GM23338 (cell line): Measurements from ENCODE around the gene KRTAP13-1. TPM values are rescaled to one million over a fixed set of nuclear protein-coding genes. Genes with fewer than 3 reads are reported as not detected.

Experiments used
- ATAC-seq: fragments of 200-7000 bp; cut with Tn5 transposase; 3 replicates; pipeline ENCODE4 v1.9.1; 2020
- DNase-seq: peaks from one replicate; pipeline ENCODE4 v3.0.0-alpha.2; 2015; ENCODE audit warnings: low spot score
- H2AFZ ChIP-seq: fragments of 200-600 bp; sonication (generic); 2 replicates; pipeline ENCODE4 v1.8.0; 2016; ENCODE audit warnings: antibody characterized with exemption, mild to moderate bottlenecking, moderate library complexity
- H3F3A ChIP-seq: fragments of 200-600 bp; sonication (generic); replicated peaks from 2 replicates; pipeline ENCODE4 v1.8.0; 2017; ENCODE audit warnings: antibody characterized with exemption, mixed run types, low read depth
- H3K27ac ChIP-seq: fragments of 200-600 bp; sonication (generic); 2 replicates; pipeline ENCODE4 v1.6.1; 2016; ENCODE audit warnings: low read depth
- H3K27me3 ChIP-seq: fragments of 200-600 bp; sonication (generic); 2 replicates; pipeline ENCODE4 v1.8.0; 2016; ENCODE audit warnings: mild to moderate bottlenecking, mixed run types, moderate library complexity; ENCODE audit not compliant: insufficient read depth
- H3K36me3 ChIP-seq: fragments of 200-600 bp; sonication (generic); 2 replicates; pipeline ENCODE4 v1.8.0; 2016; ENCODE audit warnings: mild to moderate bottlenecking; ENCODE audit not compliant: insufficient read depth
- H3K4me1 ChIP-seq: fragments of 200-600 bp; sonication (generic); 2 replicates; pipeline ENCODE4 v1.8.0; 2016; ENCODE audit warnings: mild to moderate bottlenecking, moderate library complexity; ENCODE audit not compliant: insufficient read depth
- H3K4me2 ChIP-seq: fragments of 200-600 bp; sonication (generic); 2 replicates; pipeline ENCODE4 v1.7.1; 2017; ENCODE audit warnings: mixed run types
- H3K4me3 ChIP-seq: fragments of 200-600 bp; sonication (generic); 2 replicates; pipeline ENCODE4 v1.6.1; 2016; ENCODE audit warnings: mixed run types
- H3K79me2 ChIP-seq: fragments of 200-600 bp; sonication (generic); replicated peaks from 2 replicates; pipeline ENCODE4 v1.8.0; 2017; ENCODE audit warnings: mild to moderate bottlenecking; ENCODE audit not compliant: insufficient read depth
- H3K9me2 ChIP-seq: fragments of 200-600 bp; sonication (generic); 2 replicates; pipeline ENCODE4 v1.8.0; 2017; ENCODE audit not compliant: insufficient read depth
- H4K20me1 ChIP-seq: fragments of 200-600 bp; sonication (generic); replicated peaks from 2 replicates; pipeline ENCODE4 v1.8.0; 2017; ENCODE audit warnings: mild to moderate bottlenecking; ENCODE audit not compliant: insufficient read depth
- H3K27ac Mint-ChIP-seq: 2 replicates; pipeline ENCODE4 v1.8.0; 2020; ENCODE audit warnings: inconsistent platforms, mild to moderate bottlenecking, moderate library complexity, mixed read lengths
- H3K27me3 Mint-ChIP-seq: 3 replicates; pipeline ENCODE4 v1.8.0; 2022; ENCODE audit warnings: low read depth, mild to moderate bottlenecking, moderate library complexity, mixed read lengths, inconsistent platforms; ENCODE audit not compliant: insufficient read depth, poor library complexity
- H3K36me3 Mint-ChIP-seq: 3 replicates; pipeline ENCODE4 v1.8.0; 2021; ENCODE audit warnings: low read depth, mild to moderate bottlenecking, inconsistent platforms, moderate library complexity, mixed read lengths
- H3K4me1 Mint-ChIP-seq: 3 replicates; pipeline ENCODE4 v1.8.0; 2020; ENCODE audit warnings: mild to moderate bottlenecking, inconsistent platforms, mixed read lengths
- H3K4me3 Mint-ChIP-seq: 3 replicates; pipeline ENCODE4 v1.8.0; 2021; ENCODE audit warnings: moderate library complexity, mild to moderate bottlenecking, inconsistent platforms, mixed read lengths
- H3K9me3 Mint-ChIP-seq: 3 replicates; pipeline ENCODE4 v1.8.0; 2020; ENCODE audit warnings: moderate library complexity, mild to moderate bottlenecking, inconsistent platforms, mixed read lengths
- CREB1 ChIP-seq: fragments of 250-450 bp; sonication (Bioruptor Pico); IDR thresholded peaks from 2 replicates; pipeline ENCODE4 v1.5.0; 2020; ENCODE audit warnings: low read depth, mild to moderate bottlenecking, moderate library complexity
- CTCF ChIP-seq, 2 experiments: fragments of 200-600 bp in 1 of 2; sonication (generic) in 1 of 2; conservative IDR thresholded peaks; 2 replicates each; pipeline versions ENCODE4 v1.5.1 to v1.6.1; 2016 to 2017; ENCODE audit warnings: antibody characterized with exemption in 2 of 2, low read depth in 2 of 2, mild to moderate bottlenecking in 2 of 2, moderate library complexity in 1 of 2
- ETS1 ChIP-seq: IDR thresholded peaks from 2 replicates; pipeline ENCODE4 v1.6.1; 2016; ENCODE audit warnings: antibody characterized with exemption
- EZH2 ChIP-seq: fragments of 200-600 bp; sonication (generic); IDR thresholded peaks from one replicate; pipeline ENCODE4 v1.8.0; 2017; ENCODE audit warnings: antibody characterized with exemption, mild to moderate bottlenecking, low read depth; ENCODE audit not compliant: unreplicated experiment
- EZH2phosphoT487 ChIP-seq: fragments of 200-600 bp; sonication (generic); IDR thresholded peaks from one replicate; pipeline ENCODE4 v1.8.1; 2018; ENCODE audit warnings: antibody characterized with exemption; ENCODE audit not compliant: unreplicated experiment
- JUNB ChIP-seq: IDR thresholded peaks from one replicate; pipeline ENCODE4 v1.6.1; 2016; ENCODE audit warnings: antibody characterized with exemption; ENCODE audit not compliant: unreplicated experiment
- NANOG ChIP-seq: IDR thresholded peaks from 2 replicates; pipeline ENCODE4 v1.6.1; 2016; ENCODE audit warnings: antibody characterized with exemption, borderline replicate concordance
- POLR2AphosphoS5 ChIP-seq: IDR thresholded peaks from 2 replicates; pipeline ENCODE4 v1.6.1; 2016; ENCODE audit warnings: antibody characterized with exemption, low read depth
- STAT1 ChIP-seq: IDR thresholded peaks from one replicate; pipeline ENCODE4 v1.6.1; 2016; ENCODE audit warnings: antibody characterized with exemption; ENCODE audit not compliant: unreplicated experiment
- ZNF114 ChIP-seq: fragments of 250-450 bp; sonication (Bioruptor Pico); IDR thresholded peaks from 2 replicates; pipeline ENCODE4 v1.5.0; 2020; ENCODE audit warnings: mild to moderate bottlenecking, moderate library complexity
- ZNF331 ChIP-seq: fragments of 250-450 bp; sonication (Bioruptor Pico); IDR thresholded peaks from 2 replicates; pipeline ENCODE4 v1.5.0; 2020; ENCODE audit warnings: low read depth, mild to moderate bottlenecking, moderate library complexity
- ZNF462 ChIP-seq: fragments of 250-450 bp; sonication (Bioruptor Pico); IDR thresholded peaks from 2 replicates; pipeline ENCODE4 v1.5.0; 2020; ENCODE audit warnings: mild to moderate bottlenecking, moderate library complexity
- polyA plus RNA-seq: library from polyadenylated mRNA; unstranded; fragments of >200 nt; fragmentation: Nextera tagmentation; extraction: Ambion mirVana; gene quantifications from 2 replicates; pipeline ENCODE4 v1.2.1, GENCODE V29; 2016
- total RNA-seq: library from RNA; depleted of rRNA; stranded (reverse); fragments of >200 nt; shearing (Covaris generic); gene quantifications from 2 replicates; pipeline ENCODE4 v1.2.3, GENCODE V29; 2014

The KRTAP13-1 gene
- total and polyA plus RNA-seq, 2 experiments from 2014 or later, result not detected

GRCh38 chr21:30439975-30440374 is 44.1 kb downstream of the KRTAP13-1 start, which contains the start of gene KRTAP15-1:
Gene KRTAP15-1 (plus strand): TSS chr21:30440275. CDS start chr21:30440328, 53 bp downstream.
- H2AFZ ChIP-seq, result no peak within 1 kb of the TSS; the same call in 1 of the 2 replicates

GRCh38 chr21:30443226-30443625 is 47.4 kb downstream of the KRTAP13-1 start:
- Histone ChIP-seq H3K4me2 (peak overlapping the region; percentile 61), H3K27ac (no peak overlapping the region)
- TF ChIP-seq ZNF114 (CRISPR knock-in tag), result no peak
- TF ChIP-seq JUNB, result no peak
- TF ChIP-seq ZNF331 (CRISPR knock-in tag), result no peak
- TF ChIP-seq POLR2AphosphoS5, result no peak
- TF ChIP-seq ETS1, result no peak
- TF ChIP-seq CTCF (conservative IDR thresholded peaks at IDR 0.05; ENCODE audit: low read depth in 2 of 2), result no peak
- no peak for TF ChIP-seq EZH2
- TF ChIP-seq EZH2phosphoT487, result no peak
- TF ChIP-seq CREB1 (CRISPR knock-in tag), result no peak
- no peak for TF ChIP-seq ZNF462 (CRISPR knock-in tag)
- no peak for TF ChIP-seq NANOG

More at GRCh38 chr21:30439975-30440374, 44.1 kb downstream of the KRTAP13-1 start, which contains the start of gene KRTAP15-1:
- DNase-seq (no peak), ATAC-seq (no peak)
- Mint-ChIP-seq H3K36me3 (no peaks in the 10 kb centered on the region), H3K27ac (no peak within 1 kb of the TSS), H3K27me3 (no peaks in the 10 kb centered on the region), H3K9me3 (no peaks in the 10 kb centered on the region), H3K4me3 (no peak within 1 kb of the TSS), H3K4me1 (peaks cover 19% of the 10 kb centered on the region)
- peaks cover 22% of the 10 kb centered on the region for H3K4me1 ChIP-seq
- H3K36me3 ChIP-seq, result no peaks in the 10 kb centered on the region
- H3K4me2 ChIP-seq, result no peak within 1 kb of the TSS
- no peak within 1 kb of the TSS for H3K4me3 ChIP-seq
- peaks cover 7% of the 10 kb centered on the region for H3K9me2 ChIP-seq
- no peak within 1 kb of the TSS for H3K27ac ChIP-seq
- no peaks in the 10 kb centered on the region for H3K79me2 ChIP-seq
- H3K27me3 ChIP-seq, result no peaks in the 10 kb centered on the region
- H4K20me1 ChIP-seq, result no peaks in the 10 kb centered on the region
- TF ChIP-seq STAT1, result no peak
- no peak for TF ChIP-seq JUNB
- no peaks in the 10 kb centered on the region for H3F3A ChIP-seq

More at GRCh38 chr21:30443226-30443625, 47.4 kb downstream of the KRTAP13-1 start:
- Histone ChIP-seq H3K36me3 (no peaks in the 10 kb centered on the region), H3K27me3 (no peaks in the 10 kb centered on the region), H3K79me2 (no peaks in the 10 kb centered on the region), H3F3A (no peaks in the 10 kb centered on the region), H4K20me1 (no peaks in the 10 kb centered on the region; the same call in 1 of the 2 replicates), H3K4me3 (peak overlapping the region; percentile 34; the same call in 1 of the 2 replicates), H3K9me2 (peaks cover 7% of the 10 kb centered on the region), H2AFZ (peak overlapping the region; percentile 94), H3K4me1 (peaks cover 22% of the 10 kb centered on the region)
- H3K36me3 Mint-ChIP-seq, result no peaks in the 10 kb centered on the region
- ATAC-seq, result no peak
- no peak for DNase-seq
- H3K4me3 Mint-ChIP-seq, result no peak overlapping the region
- no peaks in the 10 kb centered on the region for H3K27me3 Mint-ChIP-seq
- peaks cover 20% of the 10 kb centered on the region for H3K4me1 Mint-ChIP-seq
- H3K27ac Mint-ChIP-seq, result no peak overlapping the region
- no peaks in the 10 kb centered on the region for H3K9me3 Mint-ChIP-seq
